ENCODE data around the gene CD81.

- TF ChIP-seq POLR2AphosphoS5 (IDR thresholded peaks at IDR 0.05) = no peak
- no peak for TF ChIP-seq CTCF (IDR thresholded peaks at IDR 0.05)
- no peak for TF ChIP-seq EP300 (IDR thresholded peaks at IDR 0.05)
Observed at GRCh38 chr11:2431395-2431794, 54.3 kb downstream of the CD81 start.

Measured in suprapubic skin (tissue), 4 donors.